ENCODE measurements around the gene AIFM2.
"Not testable (repeated sequence)": the region's sequence is repeated elsewhere in the genome, so short reads cannot be mapped to it uniquely, and the experiment has no call there.

AIFM2 gene

DNA sequence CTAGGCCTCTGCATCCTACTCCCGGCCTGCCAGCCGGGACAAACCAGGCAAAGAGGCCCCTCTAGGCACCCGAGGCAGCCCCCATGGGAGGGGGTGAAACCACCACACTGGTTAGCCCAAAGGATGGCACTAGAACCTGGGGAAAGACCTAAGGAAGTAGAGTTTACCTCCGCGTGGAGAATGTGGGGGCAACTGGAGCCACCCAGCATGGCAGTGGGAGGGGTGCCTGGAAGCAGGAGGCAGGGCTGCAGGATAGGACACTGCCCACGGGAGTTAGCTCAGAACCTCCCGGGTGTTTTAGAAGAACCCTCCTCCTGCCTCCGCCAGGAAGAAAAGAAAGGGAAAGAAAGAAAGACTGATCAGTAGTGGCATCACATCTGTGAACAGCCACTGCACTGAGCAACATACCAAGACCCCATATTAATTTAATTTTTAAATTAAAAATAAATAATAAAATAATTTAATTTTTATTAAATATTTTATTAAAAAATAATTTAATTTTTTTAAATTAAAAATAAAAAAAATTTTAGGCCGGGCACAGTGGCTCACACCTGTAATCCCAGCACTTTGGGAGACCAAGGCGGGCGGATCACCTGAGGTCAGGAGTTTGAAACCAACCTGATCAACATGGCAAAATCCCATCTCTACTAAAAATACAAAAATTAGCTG is 11.2 kb downstream of the AIFM2 start:
- no peak for DNase-seq

DNA sequence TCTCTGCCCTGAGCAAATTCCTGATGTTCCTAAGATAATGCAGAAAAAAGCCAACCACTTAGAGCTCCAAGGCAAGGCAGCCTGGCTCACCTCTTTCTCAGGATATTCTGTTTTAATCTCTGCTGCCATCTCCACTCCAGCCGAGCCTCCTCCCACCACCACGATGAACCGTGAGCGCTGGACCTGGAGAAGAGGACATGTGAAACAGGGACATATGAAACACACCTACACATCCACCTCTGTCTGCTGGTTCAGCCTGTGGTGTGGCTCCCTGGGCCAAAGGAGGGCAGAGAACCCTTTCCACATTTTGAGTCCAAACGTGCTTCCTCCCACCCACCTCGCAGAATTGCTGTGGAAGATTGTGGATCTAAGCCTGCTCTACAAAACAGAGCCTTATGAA is 12.2 kb downstream of the AIFM2 start:
- DNase-seq, result no peak

DNA sequence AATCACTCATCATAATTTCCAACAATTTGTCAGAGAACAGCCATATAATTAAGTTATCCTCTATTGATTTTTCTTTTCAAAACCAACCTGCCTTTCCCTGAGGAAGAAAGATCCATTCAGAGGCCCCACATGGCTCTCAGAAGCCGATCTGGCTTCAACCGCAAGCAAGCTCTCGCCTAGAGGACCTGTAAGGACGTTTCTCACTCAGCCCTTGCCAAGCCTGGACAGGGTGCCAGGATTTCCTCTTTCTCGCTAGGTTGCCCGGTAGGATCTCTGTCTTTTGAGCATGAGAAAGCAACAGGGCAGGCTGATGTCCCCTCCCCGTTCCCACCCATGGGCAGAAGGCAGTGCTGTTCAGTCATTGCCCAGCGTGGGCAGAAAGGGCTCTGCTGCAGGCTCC is 13.0 kb downstream of the AIFM2 start:
- DNase-seq, result no peak

DNA sequence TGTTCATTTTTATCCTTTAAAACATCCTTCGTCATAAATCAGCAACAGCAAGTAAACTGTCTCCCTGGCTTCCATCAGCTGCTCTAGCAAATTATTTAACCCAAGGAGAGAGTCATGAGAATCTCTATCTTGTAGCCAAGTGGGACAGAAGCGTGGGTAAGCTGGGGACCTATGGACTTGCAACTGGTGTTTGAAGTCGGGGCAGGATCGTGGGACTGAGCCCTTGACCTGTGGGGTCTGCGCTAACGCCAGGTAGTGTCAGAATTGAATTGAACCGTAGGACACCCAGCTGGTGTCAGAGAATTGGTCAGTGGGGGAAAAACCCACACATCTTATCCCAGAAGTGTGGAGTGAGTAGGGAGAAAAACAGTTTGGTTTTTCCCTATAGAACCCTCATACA is 13.4 kb downstream of the AIFM2 start:
- no peak for DNase-seq

DNA sequence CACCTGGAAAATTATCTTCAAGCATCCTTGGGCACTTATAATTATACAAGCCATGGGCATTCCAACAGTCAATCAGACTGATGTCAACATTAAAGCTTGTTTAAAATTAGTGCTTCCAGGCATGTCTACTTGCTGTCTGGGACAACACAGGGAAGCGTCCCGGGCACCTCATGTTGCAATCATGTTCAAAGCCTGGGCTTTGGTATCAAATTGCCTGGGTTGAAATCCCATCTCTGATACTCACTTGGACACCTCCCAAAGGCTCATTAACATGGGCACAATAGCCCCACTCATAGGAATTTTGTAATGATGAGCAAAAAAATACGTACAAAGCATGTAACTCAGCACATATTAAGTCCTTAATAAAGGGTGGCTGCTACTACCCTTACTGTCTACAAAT is 14.4 kb downstream of the AIFM2 start:
- DNase-seq, result no peak

DNA sequence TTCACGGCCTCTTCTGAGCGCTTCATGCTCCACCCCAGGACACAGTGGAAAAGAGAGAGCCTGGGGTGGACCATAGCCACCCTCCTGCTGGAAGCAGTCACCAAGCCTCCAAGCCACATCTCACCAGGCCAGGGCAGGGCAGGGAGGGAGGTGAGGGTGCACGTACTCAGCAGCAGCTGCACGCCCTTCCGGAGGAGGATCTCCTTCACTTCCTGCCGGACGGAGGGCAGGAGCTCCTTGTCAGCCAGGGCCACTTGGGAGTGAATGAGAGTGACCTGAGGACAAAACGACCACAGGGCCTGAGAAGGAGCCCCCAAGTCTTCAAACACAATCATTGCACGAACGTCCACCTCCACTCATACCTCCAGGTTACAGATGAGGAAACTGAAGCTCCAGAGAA is 15.0 kb downstream of the AIFM2 start:
- DNase-seq, result no peak

DNA sequence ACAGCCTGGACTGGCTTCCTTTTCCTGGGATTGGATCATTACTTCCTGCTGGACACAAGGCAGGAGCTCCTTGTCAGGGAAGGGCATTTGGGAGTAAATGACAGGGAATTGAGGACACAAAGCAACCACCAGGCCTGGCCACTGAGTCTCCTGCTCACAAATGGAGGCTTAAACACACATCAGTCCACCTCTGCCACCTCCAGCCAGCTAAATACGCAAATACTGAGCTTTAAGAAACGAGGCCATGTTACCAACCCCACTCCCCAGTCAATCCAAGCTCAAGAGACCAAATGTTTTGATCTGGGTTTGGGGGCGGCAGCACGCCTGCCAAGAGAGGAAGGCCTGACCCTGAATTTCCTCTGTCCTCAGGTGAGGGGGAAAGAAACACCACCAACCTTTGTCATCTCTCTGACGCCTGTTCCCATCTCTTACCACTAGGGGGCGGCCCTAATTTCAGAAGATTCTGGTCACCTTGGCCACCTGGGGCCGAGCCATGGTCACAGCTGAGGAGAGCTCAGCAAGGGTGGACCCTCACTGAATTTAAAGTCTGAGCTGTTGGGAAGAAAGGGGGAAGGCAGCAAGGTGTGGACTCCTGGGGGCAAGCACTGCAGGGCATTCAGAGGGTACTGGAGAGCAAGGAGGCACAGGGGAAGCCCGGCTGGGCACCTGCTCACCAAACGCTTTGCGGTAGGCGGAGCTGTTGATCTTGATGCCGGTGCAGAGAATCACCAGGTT is 16.5 kb downstream of the AIFM2 start:
- DNase-seq, result peak in 4 of 5 experiments; percentile 27 to 50 (median 34)

DNA sequence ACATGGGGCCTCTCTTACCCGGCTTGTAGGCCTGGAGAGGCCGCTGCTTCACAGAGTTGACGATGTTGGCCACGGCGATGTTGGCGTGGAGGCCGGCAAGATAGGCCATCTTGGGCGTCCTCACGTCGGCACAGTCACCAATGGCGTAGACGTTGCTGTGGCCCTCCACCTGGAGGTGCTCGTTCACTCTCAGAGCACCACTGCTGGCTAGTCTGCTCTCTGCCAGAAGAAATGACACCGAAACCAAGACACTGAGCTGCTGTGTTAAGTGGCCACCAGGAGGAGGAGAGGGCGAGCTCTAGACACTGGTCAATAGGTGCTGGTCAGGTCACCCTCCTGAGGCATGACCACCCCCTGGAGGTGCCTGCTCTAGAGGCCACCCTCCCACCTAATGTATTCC is 17.7 kb downstream of the AIFM2 start:
- DNase-seq, result no peak

DNA sequence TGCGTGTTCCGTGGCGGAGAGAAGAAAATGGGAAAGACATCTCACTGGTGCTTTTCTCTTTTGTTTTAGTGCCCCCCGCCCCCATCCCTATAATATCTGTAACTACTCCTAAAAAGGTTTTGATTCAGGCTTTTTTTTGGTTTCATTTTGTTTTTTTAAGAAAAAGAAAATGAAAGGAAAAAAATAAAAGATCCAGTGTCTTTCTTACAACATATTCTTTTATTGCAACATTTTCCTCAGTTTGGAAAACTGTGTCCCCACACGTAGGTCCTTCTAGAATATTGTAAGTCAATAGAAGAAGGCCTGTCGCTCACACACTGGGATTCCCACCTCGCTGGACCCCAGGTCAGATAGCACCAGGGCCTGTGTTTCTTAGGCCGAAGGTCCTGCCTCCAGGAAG is 20.6 kb downstream of the AIFM2 start:
- no peak for DNase-seq

DNA sequence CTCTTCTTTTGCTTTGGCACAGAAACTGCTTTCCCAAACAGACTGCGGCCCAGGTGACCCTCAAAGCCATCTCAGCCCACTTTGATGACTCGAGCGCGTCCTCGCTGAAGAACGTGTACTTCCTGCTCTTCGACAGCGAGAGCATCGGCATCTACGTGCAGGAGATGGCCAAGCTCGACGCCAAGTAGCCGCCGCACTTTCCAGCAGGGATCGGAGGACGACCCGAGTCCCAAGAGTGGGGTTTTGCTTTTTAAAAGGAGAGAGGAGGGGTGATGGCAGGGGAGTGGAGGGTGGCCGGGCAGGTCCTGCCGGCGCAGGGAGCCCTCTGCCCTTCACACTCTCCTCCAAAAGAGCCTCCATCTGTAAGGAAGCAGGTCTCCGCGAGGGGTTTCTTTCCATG is 21.1 kb downstream of the AIFM2 start:
- no peak for DNase-seq

DNA sequence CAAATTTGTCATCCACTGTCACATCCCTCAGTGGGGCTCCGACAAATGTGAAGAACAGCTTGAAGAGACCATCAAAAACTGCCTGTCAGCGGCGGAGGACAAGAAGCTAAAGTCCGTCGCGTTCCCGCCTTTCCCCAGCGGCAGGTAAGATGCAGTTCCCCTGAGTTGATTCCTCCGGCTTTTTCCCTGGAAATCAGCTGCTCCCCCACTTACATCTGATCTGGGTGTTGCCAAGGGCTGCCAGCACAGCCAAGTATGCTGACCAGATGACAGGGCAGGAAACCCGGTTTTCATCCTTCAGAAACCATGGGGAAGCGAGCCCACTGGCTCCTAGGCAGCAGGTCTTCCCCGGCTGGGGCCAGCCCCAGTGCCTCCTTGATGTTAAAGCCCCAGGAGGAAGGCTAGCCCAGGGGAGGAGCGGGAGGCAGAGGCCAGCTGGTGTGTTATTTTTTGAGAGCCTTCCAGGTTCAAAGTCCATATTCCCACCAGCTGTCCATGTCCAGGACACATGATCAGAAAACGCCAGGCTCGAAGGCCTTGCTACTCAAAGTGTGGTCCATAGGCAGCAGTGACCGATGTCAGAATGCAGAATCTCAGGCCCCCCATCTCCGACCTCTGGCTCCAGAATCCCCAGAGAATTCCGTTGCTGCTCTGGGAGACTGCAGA is 23.4 kb downstream of the AIFM2 start:
- no peak for DNase-seq

DNA sequence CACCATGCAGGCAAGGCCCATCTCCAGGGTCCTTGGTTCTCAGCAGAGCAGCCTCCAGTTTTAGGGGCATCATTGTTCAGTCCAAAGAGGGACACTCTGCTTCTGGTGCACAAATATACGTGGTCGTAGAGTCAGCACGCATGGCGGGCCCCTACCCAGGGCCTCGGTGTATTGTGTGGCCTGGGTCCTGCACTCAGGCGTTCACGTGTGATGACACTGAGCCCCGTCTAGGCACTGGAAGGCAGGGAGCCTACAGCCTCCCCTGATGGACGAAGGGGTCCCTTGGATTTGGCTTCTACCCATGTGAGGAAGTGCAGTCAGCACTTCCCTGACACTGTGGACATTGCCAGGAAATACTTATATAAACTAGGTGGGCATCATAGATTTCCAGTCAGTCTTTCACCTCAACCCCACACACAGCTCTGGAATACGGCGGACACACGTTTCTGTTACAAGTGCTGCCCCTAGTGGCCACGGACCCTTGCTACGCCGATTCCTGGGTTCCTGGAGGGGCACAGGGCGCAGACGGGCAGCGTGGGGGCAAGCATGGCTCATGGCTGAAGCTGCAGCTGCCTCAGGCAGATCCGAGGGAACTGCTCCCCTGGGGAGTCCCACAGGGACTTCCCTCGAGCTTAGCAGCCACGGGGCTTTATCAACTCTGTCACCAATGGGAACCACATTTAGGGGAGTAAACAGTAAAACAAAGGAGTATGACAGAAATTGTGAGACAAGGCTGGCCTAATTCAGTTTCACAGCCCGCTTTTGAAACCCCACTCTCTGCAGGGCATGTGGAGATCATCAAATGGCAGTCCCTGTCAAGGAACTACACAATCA is 25.4 kb downstream of the AIFM2 start:
- no peak for DNase-seq

DNA sequence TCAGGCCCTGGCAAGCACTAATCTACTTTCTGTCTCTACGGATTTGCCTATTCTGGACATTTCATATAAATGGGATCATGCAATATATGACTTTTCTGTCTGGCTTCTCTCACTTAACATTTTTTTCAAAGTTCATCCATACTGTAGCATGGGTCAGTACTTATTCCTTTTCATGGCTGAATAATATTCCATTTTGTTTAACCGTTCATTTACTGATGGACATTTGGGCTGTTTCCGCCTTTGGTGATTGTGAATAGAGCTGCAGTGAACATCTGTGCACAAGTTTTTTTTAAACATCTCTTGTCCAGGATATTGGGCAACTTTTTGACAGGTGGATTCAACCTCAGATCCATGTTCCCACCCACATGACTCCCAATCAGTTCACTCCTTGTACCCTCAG is 31.0 kb downstream of the AIFM2 start:
- no peak for DNase-seq

DNA sequence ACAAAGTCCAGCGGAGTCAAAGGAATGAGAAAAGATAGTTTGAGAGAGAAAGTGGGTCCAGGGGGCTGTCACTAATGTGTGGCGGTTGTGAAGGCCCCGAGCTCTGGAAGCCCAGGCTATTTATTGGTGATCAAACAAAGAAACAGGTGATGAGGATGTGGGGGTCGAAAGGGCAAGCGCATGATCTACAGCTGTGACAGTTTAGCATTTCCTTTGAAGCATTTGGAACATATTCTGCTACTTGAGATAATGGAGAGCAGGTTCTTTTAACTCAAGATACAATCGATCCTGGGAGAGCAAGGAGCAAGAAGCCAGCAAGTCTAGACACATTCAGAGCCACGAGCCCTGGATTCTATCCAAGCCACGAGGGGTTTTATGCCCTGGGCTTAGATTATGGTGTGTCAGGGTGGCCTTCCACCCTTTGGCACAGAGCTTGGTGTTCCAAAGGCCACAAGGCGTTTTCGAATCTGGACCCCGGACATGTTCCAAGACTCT is 31.5 kb downstream of the AIFM2 start:
- DNase-seq, result not testable (repeated sequence)

DNA sequence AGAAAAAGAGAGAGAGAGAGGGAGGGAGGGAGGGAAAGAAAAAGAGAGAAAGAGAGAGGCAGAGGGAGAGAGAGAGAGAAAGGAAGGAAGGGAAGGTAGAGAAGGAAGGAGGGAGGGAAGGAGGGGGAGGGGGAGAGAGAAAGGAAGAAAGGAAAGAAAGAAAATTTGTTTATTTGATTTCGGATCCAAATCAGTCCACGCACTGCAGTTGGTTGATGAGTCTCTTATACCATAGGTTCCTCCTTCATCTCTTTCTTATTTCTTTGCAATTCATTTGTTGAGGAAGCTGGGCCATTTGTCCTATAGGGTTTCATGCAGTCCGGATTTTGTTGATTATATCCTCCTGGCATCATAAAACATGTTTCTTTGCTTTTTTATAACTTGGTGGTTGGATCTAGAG is 34.4 kb downstream of the AIFM2 start:
- no peak for DNase-seq

DNA sequence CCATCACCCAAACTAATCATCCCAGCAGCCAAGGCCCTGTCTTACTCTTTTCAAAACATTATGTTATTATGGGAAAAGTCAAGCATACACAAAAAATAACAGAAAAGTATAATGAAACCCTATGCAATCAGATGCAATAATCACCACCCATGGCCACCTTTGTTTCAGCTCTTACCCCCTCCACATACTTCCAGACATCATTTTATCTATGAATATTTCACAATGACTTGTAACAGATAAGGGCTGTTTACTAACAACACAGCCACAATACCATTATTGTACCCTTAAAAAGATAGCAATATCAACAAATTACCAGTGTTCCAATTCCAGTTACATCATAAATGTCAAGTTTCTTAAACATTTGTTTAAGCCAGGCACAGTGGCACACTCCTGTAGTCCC is 35.2 kb downstream of the AIFM2 start:
- no peak for DNase-seq

DNA sequence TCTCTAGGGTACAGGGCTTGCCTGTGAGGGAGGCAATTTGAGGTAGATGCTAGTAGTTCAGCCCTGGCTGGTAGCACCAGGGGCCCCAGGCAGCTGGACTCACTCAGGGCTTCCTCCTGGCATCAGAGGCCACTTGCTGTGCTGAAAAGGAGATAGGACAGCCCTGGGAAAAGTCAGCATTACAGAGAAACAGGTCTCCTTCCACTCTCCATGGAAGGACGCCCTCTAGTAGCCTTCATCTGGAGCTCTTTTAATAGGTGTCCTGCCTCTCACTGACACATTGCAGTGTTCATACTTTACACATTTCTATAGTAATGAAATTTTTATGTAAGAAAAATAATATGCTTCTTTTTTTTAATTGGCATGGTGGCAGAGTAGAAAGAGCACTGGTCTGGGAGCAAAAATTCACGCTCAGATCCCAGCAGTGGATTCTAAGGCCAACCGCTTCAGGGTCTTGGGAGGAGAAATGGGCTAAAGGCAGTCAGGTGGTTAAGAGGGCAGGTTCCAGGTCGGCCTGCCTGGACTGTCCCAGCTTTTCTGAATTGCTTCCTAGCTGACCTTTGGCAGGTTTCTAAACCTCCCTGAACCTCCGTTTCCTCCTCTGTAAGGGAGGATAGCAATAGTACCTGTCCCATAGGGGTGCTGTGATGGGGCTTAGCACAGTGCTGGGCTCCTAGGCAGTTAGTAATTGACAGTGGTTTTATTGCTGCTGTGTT is 35.8 kb downstream of the AIFM2 start:
- no peak for DNase-seq

DNA sequence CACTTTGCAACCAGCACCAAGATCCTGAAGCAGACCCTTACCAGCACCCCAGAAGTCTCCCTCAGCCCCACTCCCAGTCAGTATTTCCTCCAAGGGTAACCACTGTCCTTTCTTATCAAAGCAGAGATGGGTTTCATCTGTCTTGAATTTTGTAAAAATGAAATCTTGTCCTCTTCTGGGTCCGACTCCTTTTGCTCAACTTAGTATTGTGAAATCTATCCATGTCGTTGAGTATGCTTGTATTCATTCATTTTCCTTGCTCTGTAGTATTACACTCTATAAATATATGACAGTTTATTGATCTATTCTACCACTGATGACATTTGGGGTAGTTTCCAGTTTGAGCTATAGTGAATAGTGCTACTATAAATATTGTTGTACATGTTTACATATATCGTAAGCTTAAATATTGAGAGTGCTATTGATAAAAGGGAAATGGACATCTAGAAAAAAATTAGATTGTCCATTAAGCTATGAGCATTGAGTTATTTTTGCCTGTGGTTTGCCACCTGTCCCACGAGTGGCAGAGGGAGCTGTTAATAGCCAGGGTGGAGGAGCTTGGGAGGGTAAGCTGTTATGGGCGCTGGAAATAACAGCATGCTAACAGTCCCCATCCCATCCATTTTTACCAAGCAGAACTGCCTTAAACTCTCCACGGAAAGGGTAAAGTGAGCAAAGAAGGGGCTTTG is 36.5 kb downstream of the AIFM2 start:
- DNase-seq, result no peak

DNA sequence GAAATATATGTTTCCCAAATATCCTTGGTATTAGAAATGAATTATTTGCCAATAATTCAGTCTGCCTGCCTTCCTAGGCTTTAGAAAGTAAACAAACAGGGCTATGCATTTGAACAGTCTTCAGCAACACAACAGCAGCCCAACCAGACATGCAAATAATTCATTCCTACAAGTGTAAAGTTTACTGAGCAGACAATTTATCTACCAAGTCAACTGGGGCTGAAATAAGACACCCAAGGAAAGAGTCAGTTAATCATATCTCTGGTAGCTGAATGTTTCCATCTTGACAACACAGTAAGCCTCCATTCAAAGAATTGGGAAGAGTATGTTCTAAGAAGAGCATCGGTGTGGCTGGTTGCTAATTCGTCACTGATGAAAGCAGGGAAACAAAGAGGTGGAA is 38.4 kb downstream of the AIFM2 start:
- no peak for DNase-seq

DNA sequence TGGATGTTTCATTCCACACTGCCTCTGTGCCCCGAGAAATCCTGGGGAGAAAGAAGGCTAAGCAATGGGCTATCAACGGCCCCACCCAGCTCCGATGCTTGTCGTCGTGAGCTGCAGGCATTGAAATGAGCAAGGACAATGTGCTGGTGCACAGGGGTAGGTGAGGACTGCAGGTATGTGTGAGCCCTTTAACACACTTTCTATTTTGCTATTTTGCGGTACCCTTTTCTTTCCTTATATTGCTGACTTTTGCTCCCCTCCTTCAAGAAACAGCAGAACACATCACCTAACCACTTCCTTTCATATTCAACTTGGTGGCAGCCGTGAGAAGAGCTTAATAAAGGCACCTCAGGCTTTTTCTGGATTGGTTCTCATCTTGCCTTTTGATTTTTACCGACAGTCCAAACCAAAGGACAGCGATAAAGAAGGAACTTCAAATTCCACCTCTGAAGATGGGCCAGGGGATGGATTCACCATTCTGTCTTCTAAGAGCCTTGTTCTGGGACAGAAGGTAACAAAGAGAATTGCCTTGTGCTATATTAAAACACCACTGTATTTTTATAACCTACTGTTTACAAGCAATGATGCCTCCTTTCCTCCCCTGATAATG is 39.2 kb downstream of the AIFM2 start:
- peak in 2 of 5 experiments; percentile 40 to 91 for DNase-seq

DNA sequence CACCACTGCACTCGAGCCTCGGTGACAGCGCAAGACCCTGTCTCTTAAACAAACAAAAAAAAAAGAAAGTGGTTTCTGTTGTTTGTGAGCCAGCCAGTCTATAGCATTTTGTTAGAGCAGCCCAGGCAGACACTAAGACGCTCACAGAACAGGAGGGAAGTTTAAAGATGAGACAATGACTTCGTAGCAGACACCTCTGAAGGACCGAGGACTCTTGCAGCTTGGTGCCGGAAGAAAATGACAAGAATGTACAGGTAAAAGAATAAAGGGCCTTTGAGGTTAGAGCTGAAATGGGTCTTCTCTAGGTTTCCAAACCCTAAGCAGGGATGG is 40.3 kb downstream of the AIFM2 start:
- no peak for DNase-seq
